HG02840 (cell line): ENCODE data around the gene NR2F1-AS1.

Source experiments
- ATAC-seq: cut with Tn5 transposase; IDR thresholded peaks from one replicate; pipeline ENCODE4 v1.9.1; 2021; ENCODE audit warnings: mild to moderate bottlenecking, moderate library complexity, moderate number of reproducible peaks; ENCODE audit not compliant: unreplicated experiment, low FRiP score

NR2F1-AS1 gene

DNA sequence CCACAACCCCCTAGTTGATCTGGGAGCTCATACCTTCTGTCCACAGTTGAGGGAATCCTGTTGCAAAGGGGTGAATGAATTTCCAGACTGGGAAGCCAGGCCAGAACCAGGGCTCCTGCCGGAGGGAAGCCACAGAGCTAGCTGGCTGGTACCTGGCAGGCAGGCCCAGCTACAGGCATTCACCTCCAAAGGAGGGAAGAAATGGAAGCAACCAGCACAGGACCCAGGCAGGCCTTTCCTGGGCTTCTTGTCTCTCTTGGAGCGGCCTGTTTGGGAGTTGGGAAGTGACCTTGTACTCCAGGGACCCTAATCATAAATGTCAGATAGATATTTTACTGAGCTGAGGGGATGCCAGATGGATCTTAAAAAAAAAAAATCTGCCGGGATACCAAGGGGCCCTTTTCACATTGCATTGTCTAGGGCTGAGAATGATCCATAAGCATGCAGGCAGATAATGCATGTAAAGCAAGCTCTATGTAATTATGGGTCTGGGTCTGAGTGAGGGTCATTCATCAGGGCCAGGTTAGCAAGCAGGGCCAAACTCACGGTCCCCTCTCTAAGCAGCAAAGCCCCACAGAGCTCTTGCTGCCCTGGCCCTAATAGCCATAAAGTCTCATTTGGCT lies 10.4 kb upstream of the NR2F1-AS1 start:
- no peak for ATAC-seq

DNA sequence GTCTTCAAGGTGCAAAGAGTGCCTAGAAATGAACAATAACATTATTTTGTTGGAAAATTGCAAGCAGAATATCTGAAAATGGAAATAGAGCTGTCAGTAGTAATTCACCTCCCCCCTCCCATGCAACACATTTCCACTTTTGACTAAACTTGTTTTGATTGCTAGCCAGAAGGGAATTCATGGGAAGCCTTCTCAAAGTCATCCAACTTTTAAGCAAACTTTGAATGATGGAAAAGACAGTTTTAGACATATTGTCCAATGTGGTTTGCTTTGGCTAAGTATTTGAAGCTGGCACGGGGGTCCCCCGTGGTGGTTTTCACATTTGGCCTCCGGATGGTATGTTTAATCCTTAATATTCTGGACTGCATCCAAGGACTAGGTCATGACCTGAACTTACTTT lies 9.5 kb upstream of the NR2F1-AS1 start:
- no peak for ATAC-seq

DNA sequence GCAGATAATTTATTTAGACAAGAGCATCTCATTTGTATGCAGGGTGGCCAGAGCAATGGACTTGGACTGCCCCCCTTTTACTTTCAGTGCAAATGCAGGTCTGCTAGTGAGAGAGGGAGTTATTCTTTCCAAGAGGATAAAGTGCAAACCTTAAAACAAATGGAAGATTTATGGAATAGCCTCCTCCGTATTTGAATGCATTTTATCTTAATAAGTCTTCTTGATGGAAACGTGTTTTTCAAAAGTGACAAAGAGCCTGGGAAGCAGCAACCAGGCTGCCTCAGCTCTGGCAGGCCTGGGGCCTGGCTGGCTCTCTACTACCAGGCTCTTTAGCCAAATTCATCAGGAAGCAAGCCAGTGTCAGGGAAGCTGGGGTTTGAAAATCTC lies 8.8 kb upstream of the NR2F1-AS1 start:
- ATAC-seq = no peak

DNA sequence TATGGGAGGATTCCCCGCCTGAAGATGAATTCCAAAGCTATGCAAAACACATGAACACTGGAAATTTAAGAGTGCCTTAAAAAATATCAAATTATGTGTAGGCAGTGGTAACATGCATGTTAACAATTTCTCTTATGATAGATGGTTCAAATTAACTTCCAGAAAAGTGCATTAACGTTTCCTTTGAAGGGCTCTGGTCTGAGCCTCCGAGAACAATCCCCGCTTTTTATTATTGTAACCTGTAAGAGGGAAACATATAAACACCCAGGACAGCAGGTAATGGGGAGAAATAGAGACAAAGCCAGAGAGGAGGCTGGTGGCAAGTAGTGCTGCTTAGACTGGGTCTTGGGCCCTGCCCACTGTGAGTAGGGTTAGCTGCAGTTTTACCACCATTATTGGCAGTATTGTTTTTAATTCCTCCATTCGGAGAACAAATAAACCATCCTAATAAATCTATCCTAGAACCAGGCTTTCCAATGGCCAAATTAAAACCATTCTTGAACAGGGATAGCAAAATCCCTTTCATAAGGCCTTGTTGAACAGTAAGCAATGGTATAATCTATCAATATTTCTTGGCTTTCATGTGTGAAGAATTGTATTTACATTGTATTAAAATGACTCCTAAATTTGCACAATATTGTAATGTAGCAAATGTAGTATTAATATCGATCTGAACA lies 8.3 kb upstream of the NR2F1-AS1 start:
- no peak for ATAC-seq

DNA sequence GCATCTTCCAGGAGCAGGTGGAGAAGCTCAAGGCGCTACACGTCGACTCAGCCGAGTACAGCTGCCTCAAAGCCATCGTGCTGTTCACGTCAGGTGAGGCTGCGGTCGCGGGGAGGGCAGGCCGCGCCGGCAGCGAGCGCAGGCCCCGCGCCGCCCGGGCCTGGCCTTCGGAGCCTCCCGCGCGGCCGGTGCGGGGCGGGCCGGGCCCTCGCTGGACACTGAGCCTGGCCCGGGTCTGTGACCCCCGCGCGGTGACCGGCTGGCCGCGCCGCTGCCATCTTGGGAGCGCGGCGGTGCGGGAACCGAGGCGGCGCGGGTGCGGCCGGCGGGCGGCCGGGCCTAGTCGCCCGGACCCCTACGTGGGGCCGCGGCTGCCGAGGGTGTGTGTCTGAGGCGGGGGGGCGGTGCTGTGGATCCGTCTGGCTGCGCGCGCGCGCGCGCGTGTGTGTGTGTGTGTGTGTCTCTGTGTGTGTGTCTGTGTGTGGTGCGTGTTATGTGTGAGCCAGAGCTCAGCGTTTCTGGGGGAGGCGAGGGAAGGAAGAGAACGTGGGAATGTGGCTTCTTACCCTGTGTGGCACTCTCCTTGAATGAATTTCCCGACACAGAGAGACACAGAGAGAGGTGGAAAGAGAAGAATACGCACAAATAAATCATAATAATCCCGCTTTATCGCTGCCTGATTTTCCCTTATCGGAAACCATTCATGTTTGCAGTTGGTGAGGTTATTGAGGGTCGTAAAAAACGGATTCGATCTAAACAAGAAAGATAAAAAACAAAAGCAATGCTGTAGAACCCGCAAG lies 7.5 kb upstream of the NR2F1-AS1 start:
- no peak for ATAC-seq

DNA sequence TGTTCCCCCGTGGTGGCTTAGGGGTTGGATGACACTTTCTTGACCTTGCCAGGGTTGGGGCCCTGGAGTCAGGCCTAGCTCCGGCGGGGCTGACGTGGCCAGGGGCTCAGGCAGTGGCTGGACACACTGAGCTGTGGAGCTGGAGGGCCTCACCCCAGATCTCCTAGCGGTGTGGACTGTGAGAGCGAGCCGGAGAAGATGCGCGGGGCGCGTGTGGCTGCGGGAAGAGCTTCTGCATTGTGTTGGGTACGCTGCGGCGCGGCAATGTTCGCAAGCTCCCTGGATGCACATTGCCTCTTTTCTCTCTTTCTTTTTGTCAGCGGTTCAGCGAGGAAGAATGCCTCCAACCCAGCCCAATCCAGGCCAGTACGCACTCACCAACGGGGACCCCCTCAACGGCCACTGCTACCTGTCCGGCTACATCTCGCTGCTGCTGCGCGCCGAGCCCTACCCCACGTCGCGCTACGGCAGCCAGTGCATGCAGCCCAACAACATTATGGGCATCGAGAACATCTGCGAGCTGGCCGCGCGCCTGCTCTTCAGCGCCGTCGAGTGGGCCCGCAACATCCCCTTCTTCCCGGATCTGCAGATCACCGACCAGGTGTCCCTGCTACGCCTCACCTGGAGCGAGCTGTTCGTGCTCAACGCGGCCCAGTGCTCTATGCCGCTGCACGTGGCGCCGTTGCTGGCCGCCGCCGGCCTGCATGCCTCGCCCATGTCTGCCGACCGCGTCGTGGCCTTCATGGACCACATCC lies 6.8 kb upstream of the NR2F1-AS1 start:
- no peak for ATAC-seq

DNA sequence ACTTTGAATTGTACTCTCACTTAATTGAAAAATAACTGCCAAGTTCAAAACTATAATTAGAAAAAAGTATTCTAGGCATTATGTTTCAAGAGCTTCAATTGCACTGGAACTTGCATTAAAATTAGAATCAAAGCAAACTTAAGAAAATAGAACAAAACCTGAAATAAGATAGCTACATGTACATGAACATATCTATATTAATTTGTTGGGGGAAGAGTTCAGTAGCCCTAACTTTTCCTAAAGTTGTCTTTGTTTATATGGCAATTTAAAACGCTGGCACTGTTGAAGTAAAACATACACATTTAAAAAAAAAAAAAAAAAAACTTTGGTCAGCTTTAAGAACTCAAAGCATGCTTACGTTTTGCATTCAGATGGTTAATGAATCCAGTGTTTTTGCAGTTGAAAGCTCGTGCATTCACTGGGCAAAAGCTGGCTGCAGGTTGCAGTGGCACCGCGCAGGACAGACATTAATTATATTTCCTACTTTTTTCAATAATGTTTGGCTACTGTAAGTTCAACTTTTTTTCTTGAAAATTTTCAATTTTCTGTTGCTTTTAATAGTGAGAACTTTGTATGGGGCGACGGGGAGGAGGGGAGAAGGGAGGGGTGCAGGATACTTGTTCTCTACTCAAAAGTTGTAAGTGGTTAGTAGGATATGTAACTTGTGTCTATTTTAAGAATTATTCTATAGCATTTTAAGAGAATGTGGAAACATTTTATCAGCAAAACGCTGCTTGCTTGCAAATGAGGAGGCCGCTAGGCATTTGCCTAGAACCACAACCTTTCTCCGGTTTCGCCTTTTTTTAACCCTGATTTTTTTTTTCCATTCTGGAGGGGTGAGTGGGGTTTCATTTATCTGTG lies 5.9 kb upstream of the NR2F1-AS1 start:
- ATAC-seq = no peak

DNA sequence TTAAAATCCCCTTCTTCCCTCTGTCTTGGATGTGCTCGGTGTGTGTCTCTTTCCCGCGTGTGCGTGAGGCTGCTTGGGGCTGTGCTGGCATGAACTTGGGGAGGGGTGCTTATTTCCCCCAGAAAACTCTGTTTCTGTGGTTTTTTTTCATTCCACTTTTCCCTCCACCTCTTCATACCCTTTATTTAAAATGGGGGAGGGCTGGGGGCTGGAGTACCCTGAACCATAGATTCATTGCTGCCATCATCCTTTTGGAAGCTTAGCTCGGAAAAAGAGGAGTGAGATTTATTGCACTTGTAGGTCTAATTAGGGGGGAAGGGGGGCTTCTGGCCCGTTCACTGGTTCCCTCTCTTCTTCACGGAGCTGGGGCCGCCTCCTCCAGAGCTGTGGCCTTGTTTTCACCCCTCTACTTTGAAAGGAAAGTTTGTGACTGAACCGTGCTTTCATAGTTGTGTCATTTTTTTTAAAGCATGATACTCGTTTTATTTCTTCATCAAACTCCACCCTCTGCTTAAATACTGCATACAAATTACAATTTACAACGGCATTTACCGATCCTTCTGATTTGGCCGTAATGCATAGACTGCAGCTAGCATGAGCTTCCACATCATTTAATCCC lies 4.9 kb upstream of the NR2F1-AS1 start:
- no peak for ATAC-seq

DNA sequence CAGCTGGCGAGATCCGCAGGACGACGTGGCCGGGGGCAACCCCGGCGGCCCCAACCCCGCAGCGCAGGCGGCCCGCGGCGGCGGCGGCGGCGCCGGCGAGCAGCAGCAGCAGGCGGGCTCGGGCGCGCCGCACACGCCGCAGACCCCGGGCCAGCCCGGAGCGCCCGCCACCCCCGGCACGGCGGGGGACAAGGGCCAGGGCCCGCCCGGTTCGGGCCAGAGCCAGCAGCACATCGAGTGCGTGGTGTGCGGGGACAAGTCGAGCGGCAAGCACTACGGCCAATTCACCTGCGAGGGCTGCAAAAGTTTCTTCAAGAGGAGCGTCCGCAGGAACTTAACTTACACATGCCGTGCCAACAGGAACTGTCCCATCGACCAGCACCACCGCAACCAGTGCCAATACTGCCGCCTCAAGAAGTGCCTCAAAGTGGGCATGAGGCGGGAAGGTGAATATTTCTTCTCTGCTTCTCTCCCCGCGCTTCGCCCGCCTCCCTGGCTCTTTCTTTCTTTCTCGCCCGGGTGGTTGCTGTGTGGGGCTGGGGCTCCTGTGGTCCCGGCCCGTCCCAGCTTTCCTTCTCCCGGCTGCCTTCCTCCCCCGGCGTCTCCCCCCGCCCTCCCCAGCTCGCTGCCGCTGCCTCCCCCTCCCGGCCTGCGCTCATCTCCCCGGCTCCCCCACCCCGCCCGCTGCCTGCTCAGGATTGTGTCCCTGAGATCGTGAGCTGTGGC lies 4.2 kb upstream of the NR2F1-AS1 start:
- no peak for ATAC-seq

DNA sequence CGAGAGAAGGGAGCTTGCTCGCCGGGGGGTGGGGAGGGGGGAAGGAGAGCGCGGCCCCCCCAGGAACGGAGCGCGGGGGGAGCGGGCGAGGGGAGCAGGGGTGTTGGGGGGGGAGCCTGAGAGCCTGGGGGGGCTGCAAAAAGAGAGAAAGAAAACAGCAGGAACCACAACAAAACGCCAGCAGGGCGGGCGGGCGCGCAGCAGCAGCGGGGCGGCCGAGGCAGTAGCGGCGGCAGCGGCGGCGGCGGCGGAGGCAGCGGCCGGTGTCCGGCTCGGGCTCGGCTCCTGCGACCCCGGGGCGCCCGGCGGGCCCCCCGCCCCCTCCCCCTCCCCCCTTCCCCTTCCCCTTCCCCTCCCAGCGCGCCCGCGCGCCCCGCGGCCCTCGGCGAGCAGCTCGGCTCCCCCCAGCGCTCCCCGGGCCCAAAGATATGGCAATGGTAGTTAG lies 3.6 kb upstream of the NR2F1-AS1 start:
- no peak for ATAC-seq

DNA sequence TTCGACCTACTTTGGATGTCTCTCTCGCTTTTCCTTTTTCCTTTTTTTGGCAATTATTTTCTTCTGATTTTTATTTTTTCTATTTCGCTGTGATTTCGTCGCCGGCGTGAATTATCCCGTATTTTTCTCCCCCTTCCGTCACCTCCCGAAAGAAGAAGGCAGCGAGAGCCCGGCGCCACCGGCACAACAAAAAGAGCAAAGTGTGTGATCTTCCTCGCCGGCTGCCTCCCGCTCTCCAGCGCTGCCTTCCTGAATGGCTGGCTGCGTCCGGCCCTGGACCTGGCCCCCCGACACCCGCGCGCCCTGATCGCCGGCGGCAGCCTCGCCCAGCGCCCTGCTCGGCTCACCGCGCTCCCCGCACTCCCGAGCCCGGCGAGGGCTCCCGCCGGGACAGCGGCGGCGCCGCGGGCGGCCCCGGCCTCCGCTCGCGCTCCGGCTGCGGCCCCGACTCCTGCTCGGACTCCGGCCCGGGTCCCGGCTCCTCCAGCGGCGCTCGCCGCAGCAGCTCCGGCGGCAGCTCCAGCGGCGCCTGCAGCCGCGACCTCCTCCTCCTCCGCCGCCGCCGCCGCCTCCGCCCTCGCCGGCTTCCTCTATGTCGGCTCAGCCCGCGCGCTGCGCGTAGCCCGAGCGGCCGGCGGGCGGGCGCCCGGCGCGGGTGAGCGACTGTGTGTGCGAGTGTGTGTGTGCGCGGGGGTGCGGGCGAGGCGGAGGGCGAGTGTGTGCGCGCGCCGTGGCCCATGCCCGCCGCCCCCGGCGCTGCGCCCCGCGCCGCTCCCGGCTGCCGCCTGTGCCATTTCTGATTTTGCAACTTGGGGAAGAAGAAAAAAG lies 3.0 kb upstream of the NR2F1-AS1 start:
- no peak for ATAC-seq

DNA sequence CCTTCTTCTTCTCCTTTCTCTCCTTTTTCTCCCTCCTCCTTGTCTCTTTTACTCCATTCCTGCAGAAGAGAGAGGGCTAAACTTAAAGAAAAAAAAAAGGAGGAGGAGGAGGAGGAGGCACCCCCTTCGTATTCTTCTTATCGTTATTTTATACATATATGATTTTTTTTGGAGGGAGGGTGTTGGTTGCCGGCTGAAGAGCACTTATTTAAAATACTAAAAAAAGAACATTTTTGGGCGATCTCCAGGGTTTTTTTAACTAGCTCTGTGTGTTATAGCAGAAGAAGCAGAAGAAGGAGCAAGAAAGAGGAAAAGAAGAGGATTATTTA lies 2.4 kb upstream of the NR2F1-AS1 start:
- ATAC-seq = no peak

DNA sequence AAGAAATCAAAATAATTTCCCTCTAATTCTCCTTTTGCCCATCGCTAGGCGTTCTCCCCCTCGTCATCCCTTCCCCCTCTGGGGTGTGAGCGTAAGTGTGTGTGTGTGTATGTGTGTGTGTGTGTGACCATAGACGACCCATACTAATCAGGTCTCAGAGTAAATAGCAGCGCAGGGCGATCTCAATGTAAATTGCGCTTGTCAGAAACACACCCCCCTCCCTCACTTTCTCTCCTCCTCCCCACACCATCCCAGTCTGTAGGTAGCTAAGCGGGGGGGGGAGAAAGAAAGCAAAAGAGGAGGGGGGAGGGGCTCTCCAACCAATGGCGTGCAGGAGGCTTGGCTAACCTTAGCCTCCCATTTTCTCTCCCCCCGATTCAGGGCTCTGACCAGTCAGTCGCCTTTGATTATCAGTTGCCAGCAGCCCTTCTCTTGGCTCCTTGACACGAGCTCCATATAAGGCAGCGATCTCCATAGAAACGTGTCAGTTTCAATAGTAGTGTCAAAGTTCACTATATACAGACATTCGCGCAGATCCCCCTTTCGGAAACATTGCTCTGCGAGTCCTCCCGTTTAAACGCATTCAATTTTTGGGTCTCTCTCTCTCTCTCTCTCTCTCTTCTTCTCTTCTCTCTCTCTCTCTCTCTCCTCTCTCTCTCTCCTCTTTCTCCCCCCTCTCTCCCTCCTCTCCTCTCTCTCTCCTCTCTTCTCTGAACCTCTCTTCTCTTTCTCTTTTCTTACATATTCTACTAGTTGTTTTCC lies 1.8 kb upstream of the NR2F1-AS1 start, which contains the start of gene NR2F1:
TSS of gene NR2F1 (plus strand) at position 546 of the 762 bp plus-strand sequence. CDS start 1,802 bp downstream, outside the sequence.
- no peak for ATAC-seq

DNA sequence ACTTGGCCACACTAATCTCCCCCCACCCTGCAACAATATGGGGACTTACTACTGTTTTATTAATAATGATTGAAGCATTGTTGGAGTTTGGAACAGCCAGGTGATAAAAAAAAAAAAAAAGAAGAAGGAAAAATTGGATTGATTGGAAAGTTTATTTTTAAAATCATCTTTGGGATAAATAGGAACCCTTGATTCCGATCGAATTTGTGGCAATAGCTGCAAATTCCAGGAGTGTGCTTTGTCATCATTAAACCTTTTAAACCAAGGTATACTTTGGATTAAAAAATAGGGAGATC lies 1.1 kb upstream of the NR2F1-AS1 start:
- ATAC-seq = no peak

DNA sequence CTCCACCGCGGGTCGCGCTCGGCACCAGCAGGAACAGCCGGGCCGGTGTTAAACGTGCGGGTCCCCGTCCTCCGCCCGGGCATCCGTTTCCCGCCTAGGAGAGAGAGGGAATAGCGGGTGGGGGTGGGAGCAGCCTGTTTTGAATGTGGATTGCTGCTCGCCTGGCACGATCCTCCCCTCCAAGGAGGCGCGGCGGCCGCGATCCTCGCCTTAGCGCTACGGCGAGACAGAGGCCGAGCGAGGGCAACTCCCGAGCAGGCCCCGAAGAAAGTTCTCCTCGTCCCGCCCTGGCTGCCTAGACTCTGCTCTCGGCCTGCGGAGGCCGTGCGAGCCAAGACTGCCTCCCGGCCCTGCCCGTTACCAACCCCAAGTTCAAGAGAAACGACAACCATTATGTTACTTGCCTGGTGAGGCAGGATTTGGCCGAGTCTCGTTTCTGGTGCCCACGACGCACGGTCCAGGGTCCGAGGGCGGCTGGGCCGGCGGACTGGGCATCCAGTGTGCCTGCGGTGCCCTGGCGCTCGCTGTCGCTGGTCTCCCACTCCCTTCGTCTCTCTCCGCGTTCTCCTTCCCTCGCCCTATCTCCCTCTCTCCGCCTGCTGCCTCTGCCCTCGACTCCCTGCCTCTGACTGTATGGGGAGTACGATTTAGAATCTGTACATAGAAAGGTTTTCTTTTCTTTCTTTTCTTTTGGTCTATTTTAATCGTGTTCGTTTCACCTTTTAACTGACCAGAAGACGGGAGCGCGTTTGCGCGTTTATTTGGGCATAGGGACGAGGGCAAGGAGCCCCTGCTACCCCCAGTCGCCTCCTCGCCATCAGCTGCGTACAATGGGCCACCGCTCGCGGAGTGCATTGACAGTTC lies 724 bp downstream of the NR2F1-AS1 start:
- no peak for ATAC-seq

DNA sequence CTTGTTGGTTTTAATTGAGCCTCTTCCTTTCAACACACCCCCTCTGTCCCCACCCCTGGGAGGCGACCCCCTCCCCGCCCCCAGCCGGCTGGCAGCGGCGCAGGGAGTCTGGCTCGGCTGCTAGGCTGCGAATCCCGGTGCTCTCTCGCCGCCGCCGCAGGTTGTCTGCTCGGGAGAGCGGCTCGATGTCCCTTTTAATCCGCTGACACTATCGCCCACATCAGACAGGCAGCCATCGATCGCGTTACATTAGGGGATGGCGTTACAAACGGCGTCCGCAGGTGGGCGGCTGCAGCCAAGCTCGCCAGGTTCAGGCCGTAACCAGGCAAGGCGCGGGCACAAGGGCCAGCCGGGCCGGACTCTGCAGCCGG lies 1.3 kb downstream of the NR2F1-AS1 start:
- ATAC-seq = no peak
